SK-N-SH (cell line): ENCODE data around the gene CYLD. TPM values are rescaled to one million over a fixed set of nuclear protein-coding genes. Genes with fewer than 3 reads are reported as not detected.

Experiments
- CTCF ChIA-PET: fragments of 300-600, 350-600 bp; formaldehyde crosslinking; extraction: SDS; loops from one replicate; lab custom pipeline; 2021; lab: Yijun Ruan, JAX
- POLR2A ChIA-PET: fragments of 350-600 bp; sonication (Branson Sonifier 250); formaldehyde crosslinking; extraction: SDS; loops from one replicate; lab custom pipeline; 2020; ENCODE audit warnings: antibody characterized with exemption, inconsistent platforms; lab: Yijun Ruan, JAX
- DNase-seq: peaks from one replicate; pipeline ENCODE4 v3.0.0; 2012
- H2AFZ ChIP-seq: fragments of 200-600 bp; sonication (generic); 2 replicates; pipeline ENCODE4 v1.8.1; 2016; ENCODE audit warnings: antibody characterized with exemption, mild to moderate bottlenecking, low read depth
- H3F3A ChIP-seq: fragments of 200-600 bp; sonication (generic); replicated peaks from 2 replicates; pipeline ENCODE3; 2016; ENCODE audit warnings: antibody characterized with exemption, mild to moderate bottlenecking; ENCODE audit not compliant: insufficient read depth
- H3K27ac ChIP-seq, 2 experiments: fragments of 200-500 bp in 1 of 2; fragments of 200-600 bp in 1 of 2; sonication (Bioruptor generic) in 1 of 2; sonication (generic), shearing (Covaris generic) in 1 of 2; 2 replicates each; pipeline versions ENCODE4 v1.5.1 to v1.6.1; 2014 to 2016; ENCODE audit warnings: low read depth in 2 of 2, inconsistent platforms in 1 of 2, low read length in 1 of 2, mild to moderate bottlenecking in 1 of 2, mixed read lengths in 1 of 2
- H3K27me3 ChIP-seq: fragments of 200-600 bp; sonication (generic), shearing (Covaris generic); 2 replicates; pipeline ENCODE4 v1.6.1; 2016; ENCODE audit warnings: mixed run types; ENCODE audit not compliant: insufficient read depth
- H3K36me3 ChIP-seq, 2 experiments: fragments of 200-500 bp in 1 of 2; fragments of 200-600 bp in 1 of 2; sonication (Bioruptor generic) in 1 of 2; sonication (generic) in 1 of 2; replicated peaks in 1 of 2; 2 replicates each; pipeline versions ENCODE3 to v1.5.1; 2014 to 2016; ENCODE audit warnings: low read length in 1 of 2, mild to moderate bottlenecking in 1 of 2; ENCODE audit not compliant: insufficient read depth in 2 of 2, control insufficient read depth in 1 of 2
- H3K4me1 ChIP-seq, 2 experiments: fragments of 200-500 bp in 1 of 2; fragments of 200-600 bp in 1 of 2; sonication (Bioruptor generic) in 1 of 2; sonication (generic), shearing (Covaris generic) in 1 of 2; 2 replicates each; pipeline versions ENCODE4 v1.5.1 to v1.6.1; 2014 to 2016; ENCODE audit warnings: low read depth in 1 of 2, low read length in 1 of 2, mixed run types in 1 of 2; ENCODE audit not compliant: insufficient read depth in 2 of 2, control insufficient read depth in 1 of 2
- H3K4me2 ChIP-seq: fragments of 200-600 bp; sonication (generic), shearing (Covaris generic); 2 replicates; pipeline ENCODE4 v1.6.1; 2017; ENCODE audit warnings: mixed run types
- H3K4me3 ChIP-seq, 2 experiments: fragments of 200-500 bp in 1 of 2; fragments of 200-600 bp in 1 of 2; sonication (Bioruptor generic) in 1 of 2; sonication (generic), shearing (Covaris generic) in 1 of 2; 2 replicates each; pipeline versions ENCODE4 v1.5.1 to v1.8.1; 2014 to 2016; ENCODE audit warnings: low read depth in 2 of 2, inconsistent platforms in 1 of 2, low read length in 1 of 2, mild to moderate bottlenecking in 1 of 2, mixed read lengths in 1 of 2, moderate library complexity in 1 of 2
- H3K79me2 ChIP-seq: fragments of 200-600 bp; sonication (generic); 2 replicates; pipeline ENCODE4 v1.8.1; 2017; ENCODE audit warnings: mild to moderate bottlenecking; ENCODE audit not compliant: insufficient read depth
- H3K9ac ChIP-seq: fragments of 200-600 bp; sonication (generic); 2 replicates; pipeline ENCODE4 v1.6.1; 2017; ENCODE audit warnings: mixed run types
- H3K9me2 ChIP-seq: fragments of 200-600 bp; sonication (generic); 2 replicates; pipeline ENCODE4 v1.6.1; 2017; ENCODE audit warnings: mixed run types
- H3K9me3 ChIP-seq: fragments of 200-600 bp; sonication (generic); 2 replicates; pipeline ENCODE4 v1.6.1; 2017; ENCODE audit warnings: mixed run types, mild to moderate bottlenecking, moderate library complexity
- H4K20me1 ChIP-seq: fragments of 200-600 bp; sonication (generic); 2 replicates; pipeline ENCODE4 v1.6.1; 2017; ENCODE audit warnings: mild to moderate bottlenecking, mixed run types; ENCODE audit not compliant: insufficient read depth
- ELF1 ChIP-seq: IDR thresholded peaks from 2 replicates; pipeline ENCODE4 v1.4.0; 2012
- EP300 ChIP-seq, 2 experiments: IDR thresholded peaks; 2 replicates each; pipeline versions ENCODE4 v1.4.0 to v1.6.1; 2012; ENCODE audit warnings: borderline replicate concordance in 1 of 2, low read depth in 1 of 2, low read length in 1 of 2
- FOSL2 ChIP-seq: IDR thresholded peaks from 2 replicates; pipeline ENCODE4 v1.4.0; 2012; ENCODE audit warnings: low read depth, mild to moderate bottlenecking, moderate library complexity, borderline replicate concordance
- JUND ChIP-seq: IDR thresholded peaks from 2 replicates; pipeline ENCODE4 v1.4.0; 2012
- NFIC ChIP-seq: IDR thresholded peaks from 2 replicates; pipeline ENCODE4 v1.4.0; 2012; ENCODE audit warnings: borderline replicate concordance
- RCOR1 ChIP-seq: fragments of 150-350 bp; IDR thresholded peaks from 2 replicates; pipeline ENCODE4 v1.6.1; 2017; ENCODE audit warnings: antibody characterized with exemption, low read length
- SIN3A ChIP-seq: IDR thresholded peaks from 2 replicates; pipeline ENCODE4 v1.6.1; 2012; ENCODE audit warnings: low read depth, mild to moderate bottlenecking, low read length, moderate library complexity, borderline replicate concordance
- SMC3 ChIP-seq: IDR thresholded peaks from 2 replicates; pipeline ENCODE4 v1.6.1; 2012; ENCODE audit warnings: low read depth, low read length, improper control_type of control experiment
- YY1 ChIP-seq: IDR thresholded peaks from 2 replicates; pipeline ENCODE4 v1.4.0; 2012; ENCODE audit warnings: low read depth, mild to moderate bottlenecking
- WGBS: methylation state at CpG from one replicate; pipeline ENCODE4 v1.1.6; 2017; ENCODE audit warnings: low lambda C conversion rate; 5-methylcytosine and 5-hydroxymethylcytosine counted together
- polyA plus RNA-seq, 3 experiments: library from polyadenylated mRNA; depleted of rRNA; stranded (reverse); fragments of >200 nt; gene quantifications; 2 replicates each; pipeline ENCODE4 v1.2.3, GENCODE V29; 2012
- TF ChIP-seq, protein P1 (sequence below): IDR thresholded peaks from 2 replicates; pipeline ENCODE4; 2012
- TF ChIP-seq, protein P2 (sequence below): IDR thresholded peaks from 2 replicates; pipeline ENCODE4 v1.4.0; 2012; ENCODE audit warnings: low read depth, borderline replicate concordance
- TF ChIP-seq, protein P3 (sequence below): IDR thresholded peaks from 2 replicates; pipeline ENCODE4 v1.6.1; 2012; ENCODE audit warnings: mild to moderate bottlenecking, low read depth, low read length, moderate library complexity

Gene CYLD
- polyA plus RNA-seq, 1 of the 3 experiments (the other 2 are of a cell fraction), result 6.5 TPM

DNA sequence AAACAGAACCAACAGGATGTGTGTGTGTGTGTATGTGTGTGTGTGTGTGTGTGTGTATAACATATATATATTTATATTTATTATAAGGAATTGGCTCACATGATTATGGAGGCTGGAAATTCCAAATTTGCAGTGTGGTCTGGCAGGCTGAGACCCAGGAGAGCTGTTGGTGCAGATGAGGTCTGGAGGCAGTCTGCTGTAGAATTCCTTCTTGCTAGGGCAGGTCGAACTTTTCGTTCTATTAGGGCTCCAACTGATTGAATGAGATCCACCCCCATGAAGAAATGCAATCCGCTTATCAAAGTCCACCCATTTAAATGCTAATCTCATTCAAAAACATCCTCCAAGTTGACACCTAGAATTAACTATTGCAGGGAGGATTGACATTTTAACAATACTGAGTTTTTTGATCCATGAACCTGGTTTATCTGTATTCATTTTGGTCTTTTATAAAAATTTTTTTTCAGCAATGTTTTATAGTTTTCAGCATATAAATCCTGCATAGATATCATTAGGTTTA is 85.0 kb downstream of the CYLD start:
- Histone ChIP-seq H2AFZ (no peak overlapping the region), H3K27ac (no peak overlapping the region), H3K4me1 (no peaks in the 10 kb centered on the region), H3K9ac (no peak overlapping the region), H3F3A (no peaks in the 10 kb centered on the region), H3K4me3 (no peak overlapping the region), H4K20me1 (no peaks in the 10 kb centered on the region), H3K4me2 (no peak overlapping the region), H3K79me2 (no peaks in the 10 kb centered on the region), H3K27me3 (no peaks in the 10 kb centered on the region), H3K9me3 (no peaks in the 10 kb centered on the region), H3K9me2 (no peaks in the 10 kb centered on the region), H3K36me3 (no peaks in the 10 kb centered on the region)
- ChIA-PET POLR2A (no interaction called here), CTCF (interaction anchor here (0.7 to 2.1 kb wide), 2 partner anchors 14 to 21 kb away, joined by 4 to 7 read pairs; no protein-coding TSS in a partner anchor)
- TF ChIP-seq JUND, result no peak
- DNase-seq, result no peak
- WGBS, result 12% methylated on average over 3 of the region's 3 CpGs

DNA sequence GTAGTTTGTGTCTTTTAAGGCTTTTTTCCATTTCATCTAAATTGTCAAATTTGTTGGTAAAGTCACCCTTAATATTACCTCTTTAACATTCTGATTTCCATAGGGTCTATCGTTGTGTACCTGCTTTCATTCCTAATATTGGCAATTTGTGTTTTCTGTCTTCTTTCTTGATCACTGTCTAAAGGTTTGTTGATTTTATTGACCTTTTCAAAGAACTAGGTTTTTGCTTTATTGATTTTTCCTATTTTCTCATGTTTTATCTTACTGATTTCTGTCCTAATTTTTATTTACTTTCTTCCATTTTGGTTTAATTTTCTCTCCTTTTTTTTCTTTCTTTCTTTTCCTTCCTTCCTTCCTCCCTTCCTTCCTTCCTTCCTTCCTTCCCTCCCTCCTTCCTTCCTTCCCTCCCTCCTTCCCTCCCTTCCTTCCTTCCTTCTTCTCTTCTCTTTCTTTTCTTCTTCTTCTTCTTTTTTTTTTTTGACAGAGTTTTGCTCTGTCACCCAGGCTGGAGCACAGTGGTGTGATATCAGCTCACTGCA is 86.3 kb downstream of the CYLD start:
- TF ChIP-seq ELF1 (no peak), RCOR1 (no peak), NFIC (no peak), YY1 (no peak), FOSL2 (no peak), SIN3A (no peak), SMC3 (no peak), EP300 (IDR thresholded peaks at IDR 0.05; ENCODE audit: borderline replicate concordance in 1 of 2, low read depth in 1 of 2, low read length in 1 of 2) (no peak)
- TF ChIP-seq, protein P1, sequence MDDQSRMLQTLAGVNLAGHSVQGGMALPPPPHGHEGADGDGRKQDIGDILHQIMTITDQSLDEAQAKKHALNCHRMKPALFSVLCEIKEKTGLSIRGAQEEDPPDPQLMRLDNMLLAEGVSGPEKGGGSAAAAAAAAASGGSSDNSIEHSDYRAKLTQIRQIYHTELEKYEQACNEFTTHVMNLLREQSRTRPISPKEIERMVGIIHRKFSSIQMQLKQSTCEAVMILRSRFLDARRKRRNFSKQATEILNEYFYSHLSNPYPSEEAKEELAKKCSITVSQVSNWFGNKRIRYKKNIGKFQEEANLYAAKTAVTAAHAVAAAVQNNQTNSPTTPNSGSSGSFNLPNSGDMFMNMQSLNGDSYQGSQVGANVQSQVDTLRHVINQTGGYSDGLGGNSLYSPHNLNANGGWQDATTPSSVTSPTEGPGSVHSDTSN, result no peak
- TF ChIP-seq, protein P2, sequence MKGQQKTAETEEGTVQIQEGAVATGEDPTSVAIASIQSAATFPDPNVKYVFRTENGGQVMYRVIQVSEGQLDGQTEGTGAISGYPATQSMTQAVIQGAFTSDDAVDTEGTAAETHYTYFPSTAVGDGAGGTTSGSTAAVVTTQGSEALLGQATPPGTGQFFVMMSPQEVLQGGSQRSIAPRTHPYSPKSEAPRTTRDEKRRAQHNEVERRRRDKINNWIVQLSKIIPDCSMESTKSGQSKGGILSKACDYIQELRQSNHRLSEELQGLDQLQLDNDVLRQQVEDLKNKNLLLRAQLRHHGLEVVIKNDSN, result no peak
- TF ChIP-seq, protein P3, sequence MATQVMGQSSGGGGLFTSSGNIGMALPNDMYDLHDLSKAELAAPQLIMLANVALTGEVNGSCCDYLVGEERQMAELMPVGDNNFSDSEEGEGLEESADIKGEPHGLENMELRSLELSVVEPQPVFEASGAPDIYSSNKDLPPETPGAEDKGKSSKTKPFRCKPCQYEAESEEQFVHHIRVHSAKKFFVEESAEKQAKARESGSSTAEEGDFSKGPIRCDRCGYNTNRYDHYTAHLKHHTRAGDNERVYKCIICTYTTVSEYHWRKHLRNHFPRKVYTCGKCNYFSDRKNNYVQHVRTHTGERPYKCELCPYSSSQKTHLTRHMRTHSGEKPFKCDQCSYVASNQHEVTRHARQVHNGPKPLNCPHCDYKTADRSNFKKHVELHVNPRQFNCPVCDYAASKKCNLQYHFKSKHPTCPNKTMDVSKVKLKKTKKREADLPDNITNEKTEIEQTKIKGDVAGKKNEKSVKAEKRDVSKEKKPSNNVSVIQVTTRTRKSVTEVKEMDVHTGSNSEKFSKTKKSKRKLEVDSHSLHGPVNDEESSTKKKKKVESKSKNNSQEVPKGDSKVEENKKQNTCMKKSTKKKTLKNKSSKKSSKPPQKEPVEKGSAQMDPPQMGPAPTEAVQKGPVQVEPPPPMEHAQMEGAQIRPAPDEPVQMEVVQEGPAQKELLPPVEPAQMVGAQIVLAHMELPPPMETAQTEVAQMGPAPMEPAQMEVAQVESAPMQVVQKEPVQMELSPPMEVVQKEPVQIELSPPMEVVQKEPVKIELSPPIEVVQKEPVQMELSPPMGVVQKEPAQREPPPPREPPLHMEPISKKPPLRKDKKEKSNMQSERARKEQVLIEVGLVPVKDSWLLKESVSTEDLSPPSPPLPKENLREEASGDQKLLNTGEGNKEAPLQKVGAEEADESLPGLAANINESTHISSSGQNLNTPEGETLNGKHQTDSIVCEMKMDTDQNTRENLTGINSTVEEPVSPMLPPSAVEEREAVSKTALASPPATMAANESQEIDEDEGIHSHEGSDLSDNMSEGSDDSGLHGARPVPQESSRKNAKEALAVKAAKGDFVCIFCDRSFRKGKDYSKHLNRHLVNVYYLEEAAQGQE, result no peak
- Histone ChIP-seq H3K36me3 (no peaks in the 10 kb centered on the region), H3K27me3 (no peaks in the 10 kb centered on the region), H3F3A (no peaks in the 10 kb centered on the region), H3K4me3 (no peak overlapping the region), H4K20me1 (no peaks in the 10 kb centered on the region), H2AFZ (no peak overlapping the region), H3K4me1 (no peaks in the 10 kb centered on the region), H3K27ac (no peak overlapping the region), H3K79me2 (no peaks in the 10 kb centered on the region), H3K4me2 (no peak overlapping the region), H3K9ac (no peak overlapping the region), H3K9me3 (no peaks in the 10 kb centered on the region), H3K9me2 (no peaks in the 10 kb centered on the region)
- no peak for DNase-seq
- POLR2A ChIA-PET, result no interaction called here
- WGBS, result 31% methylated on average over 1 of the region's 1 CpG
- CTCF ChIA-PET, result no interaction called here
